Fibroblast of villous mesenchyme (primary cell): Measurements from ENCODE around the gene NBEA. TPM values are rescaled to one million over a fixed set of nuclear protein-coding genes. Genes with fewer than 3 reads are reported as not detected.

Experiments used
- DNase-seq: peaks from one replicate; pipeline ENCODE4 v3.0.0-alpha.2; 2010; ENCODE audit warnings: low read depth
- H3K4me3 ChIP-seq: 2 replicates; pipeline ENCODE4 v1.5.1; 2011; ENCODE audit warnings: low read depth, mild to moderate bottlenecking, low read length
- CTCF ChIP-seq: IDR thresholded peaks from 2 replicates; pipeline ENCODE4 v1.5.1; 2012; ENCODE audit warnings: low read depth, mild to moderate bottlenecking, low read length; ENCODE audit not compliant: insufficient read depth
- total RNA-seq: library from RNA; depleted of rRNA; stranded (reverse); fragments of >200 nt; gene quantifications from 2 replicates; pipeline ENCODE4 v1.2.3, GENCODE V29; 2012

Gene NBEA
- total RNA-seq, 1 donor = 9.5 TPM

GRCh38 chr13:35501661-35502235 lies 559.7 kb downstream of the NBEA start:
- DNase-seq = no peak
- H3K4me3 ChIP-seq = no peak overlapping the region
- TF ChIP-seq CTCF = no peak

- H3K4me3 ChIP-seq = no peak overlapping the region
- DNase-seq = no peak
- no peak for TF ChIP-seq CTCF
Measured at GRCh38 chr13:35502456-35502855, 560.4 kb downstream of the NBEA start.

GRCh38 chr13:35512271-35512920 lies 570.3 kb downstream of the NBEA start:
- no peak overlapping the region for H3K4me3 ChIP-seq
- TF ChIP-seq CTCF = no peak
- peak; percentile 47 for DNase-seq

GRCh38 chr13:35514061-35514477 lies 572.0 kb downstream of the NBEA start:
- TF ChIP-seq CTCF = no peak
- no peak for DNase-seq
- H3K4me3 ChIP-seq = no peak overlapping the region

GRCh38 chr13:35514801-35515502 lies 572.9 kb downstream of the NBEA start:
- DNase-seq = no peak
- no peak for TF ChIP-seq CTCF
- no peak overlapping the region for H3K4me3 ChIP-seq

GRCh38 chr13:35518337-35518946 lies 576.4 kb downstream of the NBEA start:
- no peak for DNase-seq
- no peak overlapping the region for H3K4me3 ChIP-seq
- TF ChIP-seq CTCF = no peak
